ENCODE results near the gene RPP40. TPM values are rescaled to one million over a fixed set of nuclear protein-coding genes. Genes with fewer than 3 reads are reported as not detected.

Gene RPP40
- total RNA-seq (2011; cell fraction: chromatin; rRNA removed; ENCODE audit: low replicate concordance) = 10.1 and 10.8 TPM in 2 replicates
- total RNA-seq (2011; cell fraction: nucleolus; rRNA removed) = 7.1 and 8.8 TPM in 2 replicates
- total RNA-seq (2011; cell fraction: nucleoplasm; rRNA removed) = 7.9 and 13.3 TPM in 2 replicates
- 34.7 and 41.1 TPM in 2 replicates for total RNA-seq (2014; rRNA removed)
- 39.9 and 41.0 TPM in 2 replicates for total RNA-seq (2014; rRNA removed; fragmentation: Illumina TruSeq; extraction: Trizol)
- total RNA-seq (2015; rRNA removed; fragmentation: Illumina TruSeq; extraction: Trizol) = 36.4 and 39.0 TPM in 2 replicates
- 28.1 and 30.2 TPM in 2 replicates for total RNA-seq (2021)
- polyA plus RNA-seq (2011; rRNA removed) = 15.9 and 22.6 TPM in 2 replicates
- 8.4 and 11.0 TPM in 2 replicates for polyA plus RNA-seq (2011; cell fraction: cytosol; rRNA removed)
- 12.8 and 16.4 TPM in 2 replicates for polyA plus RNA-seq (2011; cell fraction: nucleus; rRNA removed)
- 16.5 and 38.9 TPM in 2 replicates for polyA plus RNA-seq (2012)
- 48.2 and 51.2 TPM in 2 replicates for polyA plus RNA-seq (2014; fragmentation: Illumina TruSeq; extraction: Trizol)
- 100 to 1,000 TPM; 103 to 114 TPM for polyA plus RNA-seq (2014; fragmentation: Nextera tagmentation; extraction: Ambion mirVana)
- polyA plus RNA-seq (2014; rRNA removed) = 35.7 and 46.6 TPM in 2 replicates
- polyA minus RNA-seq (2011; rRNA and poly(A)+ RNA removed) = 17.4 and 17.6 TPM in 2 replicates
- 6.8 and 8.6 TPM in 2 replicates for polyA minus RNA-seq (2011; cell fraction: cytosol; rRNA and poly(A)+ RNA removed)
- polyA minus RNA-seq (2011; cell fraction: nucleus; rRNA and poly(A)+ RNA removed) = 9.7 and 17.2 TPM in 2 replicates
- Bru-seq, nascent RNA = percentile 69 among the genes with signal in this experiment
- percentile 60 among the genes with signal in this experiment for BruChase-seq, experiment 1, labeled RNA remaining after a 2-hour chase
- BruChase-seq, experiment 2, labeled RNA remaining after a 6-hour chase = percentile 61 among the genes with signal in this experiment
- long read RNA-seq, experiment 1, transcript RPP40-202 (8 exons, 1,483 nt) = major isoform, 75 of 96 reads
- long read RNA-seq, experiment 1, transcript RPP40-207 (7 exons, 1,056 nt) = minor isoform, 7 of 96 reads
- long read RNA-seq, experiment 1, partial matches to known transcripts = 4 of 96 reads
- long read RNA-seq, experiment 1, other reads (novel, unspliced or antisense) = 6 of 96 reads
- long read RNA-seq, experiment 2, transcript RPP40-202 (8 exons, 1,483 nt) = major isoform, 23 of 45 reads
- long read RNA-seq, experiment 2, partial matches to known transcripts = 12 of 45 reads
- long read RNA-seq, experiment 2, other reads (novel, unspliced or antisense) = 9 of 45 reads
- long read RNA-seq, experiment 3, transcript RPP40-202 (8 exons, 1,483 nt) = major isoform, 49 of 78 reads
- long read RNA-seq, experiment 3, transcript RPP40-207 (7 exons, 1,056 nt) = minor isoform, 6 of 78 reads
- long read RNA-seq, experiment 3, transcript RPP40-201 (7 exons, 1,088 nt) = minor isoform, 7 of 78 reads
- long read RNA-seq, experiment 3, partial matches to known transcripts = 5 of 78 reads
- long read RNA-seq, experiment 3, other reads (novel, unspliced or antisense) = 6 of 78 reads

DNA sequence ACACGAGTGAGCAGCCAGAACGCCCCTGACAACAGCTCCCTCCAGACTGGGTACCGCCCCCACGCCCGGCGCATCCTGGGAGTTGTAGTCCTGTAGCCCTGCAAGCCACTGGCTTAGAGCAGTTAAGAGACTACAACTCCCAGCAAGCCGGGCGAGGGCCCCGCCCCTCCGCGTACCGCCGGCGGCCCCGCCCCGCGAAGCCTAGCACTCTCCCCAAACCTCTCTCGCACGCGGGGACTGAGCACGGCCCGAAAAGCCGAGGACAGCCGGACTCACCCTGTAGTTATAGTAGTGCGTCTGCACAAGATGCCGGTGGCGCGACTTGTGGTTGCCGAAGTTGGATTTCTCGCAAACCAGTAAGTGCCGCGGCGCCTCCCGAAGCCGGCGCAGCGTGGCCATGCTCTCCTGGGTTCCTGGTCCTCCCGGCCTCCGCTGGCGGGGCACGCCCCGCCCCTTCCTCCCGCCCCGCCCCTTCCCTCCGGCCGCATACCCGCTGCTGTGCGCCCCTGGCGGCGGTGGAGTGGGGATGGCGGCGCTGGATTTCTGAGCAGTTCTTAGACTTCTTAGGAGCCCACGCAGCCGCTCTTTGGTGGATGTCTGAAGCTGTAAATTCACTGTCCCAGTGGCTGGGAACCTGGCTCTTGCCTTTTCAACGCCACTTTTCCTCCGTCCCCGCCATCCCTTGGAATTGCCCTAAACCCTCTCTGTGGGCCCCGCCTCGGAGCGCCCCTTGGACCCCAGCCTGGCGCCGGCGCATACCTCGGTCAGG is at the start of gene RPP40:
TSS of gene RPP40 (minus strand) at position 434 of the 769 bp plus-strand sequence. CDS start at position 399, 35 bp downstream.
- ChIA-PET CTCF (ENCODE audit: low intra/inter-chr PET ratio) (no interaction called here), POLR2A (interaction anchor here (0.6 to 1.2 kb wide), 6 partner anchors 9 to 523 kb away, joined by 3 to 5 read pairs (median 3); no protein-coding TSS in a partner anchor)
- no peaks in the 10 kb centered on the region for H3K9me3 ChIP-seq (replicated peaks; ENCODE audit: control insufficient read depth, insufficient read depth, low read depth, low read length)
- WGBS (ENCODE audit: insufficient coverage, low coverage, missing lambda C conversion rate) = 1% methylated on average over 57 of the region's 64 CpGs
- H3K9ac ChIP-seq (ENCODE audit: insufficient read depth in 1 of 2, low read depth in 2 of 2, low read length in 2 of 2) = peak within 1 kb of the TSS; percentile 88 to 90
- FAIRE-seq = peak; percentile 84
- peaks cover 8% of the 10 kb centered on the region; the same call in 1 of the 3 replicates for H3K79me2 ChIP-seq (ENCODE audit: control insufficient read depth, insufficient read depth, low read length)
- DNase-seq (ENCODE audit: extremely low read depth in 1 of 4, low spot score in 3 of 4) = peak; percentile 97 to 99 (median 98)
- H3K4me1 ChIP-seq (replicated peaks in 1 of 2; ENCODE audit: control insufficient read depth in 2 of 2, insufficient read depth in 2 of 2, low read length in 2 of 2) = peaks cover 5 to 15% of the 10 kb centered on the region in 2 experiments; a peak in 4 of 5 replicates
- H3K9me1 ChIP-seq (ENCODE audit: control insufficient read depth, insufficient read depth, low read length) = no peaks in the 10 kb centered on the region
- in situ Hi-C loops (cut with MboI) (no loop called here), intact Hi-C loops (cut with micrococcal nuclease) (no loop called here)
- no peaks in the 10 kb centered on the region for H3K27me3 ChIP-seq (ENCODE audit: control insufficient read depth in 2 of 2, insufficient read depth in 2 of 2, low read length in 2 of 2)
- H3K4me3 ChIP-seq = peak within 1 kb of the TSS; percentile 82
- no TSS peak for BruUV-seq (replicated peaks)
- H2AFZ ChIP-seq (ENCODE audit: low read depth, low read length) = peak within 1 kb of the TSS; percentile 100
- peak; percentile 97 for ATAC-seq
- peaks cover 26% of the 10 kb centered on the region for H3K36me3 ChIP-seq (ENCODE audit: control insufficient read depth, insufficient read depth, low read length)
- no peaks in the 10 kb centered on the region for H4K20me1 ChIP-seq (replicated peaks; ENCODE audit: control insufficient read depth, insufficient read depth, low read length)
- peak within 1 kb of the TSS; percentile 95 for H3K4me2 ChIP-seq (ENCODE audit: insufficient read depth, low read length)
- peak within 1 kb of the TSS; percentile 91 for H3K27ac ChIP-seq (ENCODE audit: extremely low read depth, low read depth, low read length)
- peak; percentile 56; the same call in 1 of the 2 replicates for TF ChIP-seq RFX1 (IDR thresholded peaks at IDR 0.05)
- no peak for TF ChIP-seq NCOR1 (IDR thresholded peaks at IDR 0.05)
- peak; percentile 56 for TF ChIP-seq KDM5B (IDR thresholded peaks at IDR 0.05; ENCODE audit: insufficient replicate concordance, low read depth, low read length)
- no peak for TF ChIP-seq EWSR1 (IDR thresholded peaks at IDR 0.05; ENCODE audit: borderline replicate concordance, low read depth, partially characterized antibody)
- peak; percentile 83 for TF ChIP-seq MBD2 (IDR thresholded peaks at IDR 0.05; ENCODE audit: borderline replicate concordance, low read depth)
- TF ChIP-seq NONO (IDR thresholded peaks at IDR 0.05; ENCODE audit: low read depth in 2 of 2, low read length in 1 of 2) = peak in 1 of 2 experiments; percentile 46; a peak in 1 of 4 replicates
- TF ChIP-seq, protein P1, sequence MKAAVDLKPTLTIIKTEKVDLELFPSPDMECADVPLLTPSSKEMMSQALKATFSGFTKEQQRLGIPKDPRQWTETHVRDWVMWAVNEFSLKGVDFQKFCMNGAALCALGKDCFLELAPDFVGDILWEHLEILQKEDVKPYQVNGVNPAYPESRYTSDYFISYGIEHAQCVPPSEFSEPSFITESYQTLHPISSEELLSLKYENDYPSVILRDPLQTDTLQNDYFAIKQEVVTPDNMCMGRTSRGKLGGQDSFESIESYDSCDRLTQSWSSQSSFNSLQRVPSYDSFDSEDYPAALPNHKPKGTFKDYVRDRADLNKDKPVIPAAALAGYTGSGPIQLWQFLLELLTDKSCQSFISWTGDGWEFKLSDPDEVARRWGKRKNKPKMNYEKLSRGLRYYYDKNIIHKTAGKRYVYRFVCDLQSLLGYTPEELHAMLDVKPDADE (conservative IDR thresholded peaks at IDR 0.05; ENCODE audit: control insufficient read depth, low read depth, low read length) = peak; percentile 70
- peak; percentile 23; the same call in 1 of the 2 replicates for TF ChIP-seq EHMT2 (IDR thresholded peaks at IDR 0.05)
- TF ChIP-seq, protein P2, sequence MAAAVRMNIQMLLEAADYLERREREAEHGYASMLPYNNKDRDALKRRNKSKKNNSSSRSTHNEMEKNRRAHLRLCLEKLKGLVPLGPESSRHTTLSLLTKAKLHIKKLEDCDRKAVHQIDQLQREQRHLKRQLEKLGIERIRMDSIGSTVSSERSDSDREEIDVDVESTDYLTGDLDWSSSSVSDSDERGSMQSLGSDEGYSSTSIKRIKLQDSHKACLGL (CRISPR knock-in tag; IDR thresholded peaks at IDR 0.05; ENCODE audit: borderline replicate concordance, poor library complexity, severe bottlenecking) = peak; percentile 60
- no peak for TF ChIP-seq TCF7L2 (IDR thresholded peaks at IDR 0.05; ENCODE audit: low read depth, low read length)
- no peak for TF ChIP-seq KLF1 (tag; IDR thresholded peaks at IDR 0.05)
- peak; percentile 93 for TF ChIP-seq ZBTB7A (IDR thresholded peaks at IDR 0.05; ENCODE audit: borderline replicate concordance, control insufficient read depth, low read depth, low read length)
- TF ChIP-seq MED1 (CRISPR knock-in tag; IDR thresholded peaks at IDR 0.05; ENCODE audit: borderline replicate concordance) = no peak

Data from K562 (cell line).